BJ (cell line): Measurements from ENCODE around the gene POLR3K. TPM values are rescaled to one million over a fixed set of nuclear protein-coding genes. Genes with fewer than 3 reads are reported as not detected.

Experiments
- CTCF ChIA-PET: fragments of 350-600 bp; formaldehyde crosslinking; extraction: SDS; loops from one replicate; lab custom pipeline; 2021; ENCODE audit warnings: antibody characterized with exemption, inconsistent platforms; lab: Yijun Ruan, JAX
- POLR2A ChIA-PET: fragments of 300-600 bp; sonication (Branson Sonifier 250); formaldehyde crosslinking; extraction: SDS; loops from one replicate; lab custom pipeline; 2021; ENCODE audit warnings: antibody characterized with exemption; lab: Charles Lee
- DNase-seq: peaks from one replicate; pipeline ENCODE4 v3.0.0-alpha.2; 2011; ENCODE audit warnings: low read depth
- H3K27me3 ChIP-seq: 2 replicates; pipeline ENCODE4 v1.6.0; 2011; ENCODE audit warnings: low read length; ENCODE audit not compliant: control insufficient read depth, insufficient read depth
- H3K36me3 ChIP-seq: 2 replicates; pipeline ENCODE4 v1.5.1; 2011; ENCODE audit warnings: low read length; ENCODE audit not compliant: control insufficient read depth, insufficient read depth
- H3K4me3 ChIP-seq: 2 replicates; pipeline ENCODE4 v1.5.1; 2011; ENCODE audit warnings: low read depth, mild to moderate bottlenecking, control low read depth, low read length
- CTCF ChIP-seq: IDR thresholded peaks from 2 replicates; pipeline ENCODE4 v1.5.1; 2011; ENCODE audit warnings: low read depth, mild to moderate bottlenecking, control low read depth, inconsistent platforms, low read length, moderate library complexity; ENCODE audit not compliant: insufficient read depth
- polyA plus RNA-seq: library from polyadenylated mRNA; depleted of rRNA; stranded (reverse); fragments of >200 nt; gene quantifications from 2 replicates; pipeline ENCODE4 v1.2.3, GENCODE V29; 2011

POLR3K gene
- polyA plus RNA-seq, 1 experiment, result 14.3 TPM

- DNase-seq, result no peak
- H3K27me3 ChIP-seq, result no peaks in the 10 kb centered on the region
- no peak overlapping the region for H3K4me3 ChIP-seq
- POLR2A ChIA-PET, result no interaction called here
- H3K36me3 ChIP-seq, result peaks cover 41% of the 10 kb centered on the region
- CTCF ChIA-PET, result interaction anchor here (0.5 to 21.0 kb wide), 10 partner anchors 8 to 297 kb away, joined by 3 to 544 read pairs (median 12); partner anchors contain the start of genes MPG, POLR3K and SNRNP25
- no peak for TF ChIP-seq CTCF
Observed at GRCh38 chr16:64914-65255, 11.5 kb upstream of the POLR3K start.

- CTCF ChIA-PET, result interaction anchor here (0.8 to 21.0 kb wide), 9 partner anchors 7 to 118 kb away, joined by 3 to 544 read pairs (median 14); partner anchors contain the start of genes MPG, POLR3K and SNRNP25
- POLR2A ChIA-PET, result no interaction called here
- H3K36me3 ChIP-seq, result peaks cover 47% of the 10 kb centered on the region
Observed at GRCh38 chr16:63998-64913, 10.8 kb upstream of the POLR3K start.

GRCh38 chr16:63466-63865 is 10.1 kb upstream of the POLR3K start:
- no peak for TF ChIP-seq CTCF
- Histone ChIP-seq H3K27me3 (no peaks in the 10 kb centered on the region), H3K36me3 (peaks cover 54% of the 10 kb centered on the region), H3K4me3 (no peak overlapping the region)
- ChIA-PET POLR2A (no interaction called here), CTCF (interaction anchor here (0.8 to 21.0 kb wide), 5 partner anchors 10 to 118 kb away, joined by 3 to 544 read pairs (median 3); partner anchors contain the start of genes MPG, POLR3K and SNRNP25)
- no peak for DNase-seq

More at GRCh38 chr16:63998-64913, 10.8 kb upstream of the POLR3K start:
- H3K4me3 ChIP-seq, result no peak overlapping the region
- no peak for TF ChIP-seq CTCF
- H3K27me3 ChIP-seq, result no peaks in the 10 kb centered on the region
- DNase-seq, result no peak

- no peak for DNase-seq
- Histone ChIP-seq H3K36me3 (peaks cover 58% of the 10 kb centered on the region), H3K4me3 (no peak overlapping the region), H3K27me3 (no peaks in the 10 kb centered on the region)
- ChIA-PET POLR2A (no interaction called here), CTCF (interaction anchor here (21.0 kb wide), 1 partner anchor 29 kb away, joined by 544 read pairs; no protein-coding TSS in a partner anchor)
- no peak for TF ChIP-seq CTCF
Observed at GRCh38 chr16:62968-63391, 9.6 kb upstream of the POLR3K start.

- POLR2A ChIA-PET, result no interaction called here
- CTCF ChIA-PET, result interaction anchor here (0.6 to 21.0 kb wide), 3 partner anchors 10 to 30 kb away, joined by 3 to 544 read pairs (median 3); partner anchors contain the start of gene RHBDF1
- Histone ChIP-seq H3K4me3 (no peak overlapping the region), H3K27me3 (no peaks in the 10 kb centered on the region), H3K36me3 (peaks cover 62% of the 10 kb centered on the region)
- DNase-seq, result no peak
- no peak for TF ChIP-seq CTCF
Observed at GRCh38 chr16:62283-62967, 9.0 kb upstream of the POLR3K start.
